Measurements from ENCODE around the gene GPX8. TPM values are rescaled to one million over a fixed set of nuclear protein-coding genes. Genes with fewer than 3 reads are reported as not detected.

GPX8 gene
- total RNA-seq, 1 donor from 2014 or later = 9.5 TPM

- Histone ChIP-seq H3K4me1 (peaks cover 20% of the 10 kb centered on the region), H3K9me3 (no peaks in the 10 kb centered on the region), H3K27me3 (peaks cover 69% of the 10 kb centered on the region), H3K4me3 (peak within 1 kb of the TSS; percentile 41), H3K27ac (no peak within 1 kb of the TSS), H3K36me3 (no peaks in the 10 kb centered on the region)
- intact Hi-C loops (cut with DNase I) = no loop called here
- TF ChIP-seq CTCF (IDR thresholded peaks at IDR 0.05) = no peak
- ATAC-seq (peak; percentile 93), DNase-seq (peak; percentile 79)
Observed at GRCh38 chr5:55172937-55173686, 13.1 kb downstream of the GPX8 start, which contains the start of gene CDC20B. CDC20B (minus strand) TSS chr5:55173177; CDS start chr5:55173000, 177 bp downstream.

- no peak for DNase-seq
- no peak for TF ChIP-seq CTCF (IDR thresholded peaks at IDR 0.05)
- Histone ChIP-seq H3K27ac (no peak overlapping the region), H3K27me3 (peaks cover 74% of the 10 kb centered on the region), H3K9me3 (no peaks in the 10 kb centered on the region), H3K4me1 (peaks cover 20% of the 10 kb centered on the region), H3K36me3 (no peaks in the 10 kb centered on the region), H3K4me3 (peak overlapping the region; percentile 41)
- ATAC-seq = no peak
- intact Hi-C loops (cut with DNase I) = no loop called here
Observed at GRCh38 chr5:55173687-55174230, 13.8 kb downstream of the GPX8 start.

- intact Hi-C loops (cut with DNase I) = no loop called here
- no peak for TF ChIP-seq CTCF (IDR thresholded peaks at IDR 0.05)
- DNase-seq (no peak), ATAC-seq (no peak)
- no peak overlapping the region for H3K4me3 ChIP-seq
- no peaks in the 10 kb centered on the region for H3K9me3 ChIP-seq
- peaks cover 76% of the 10 kb centered on the region for H3K27me3 ChIP-seq
- H3K27ac ChIP-seq = no peak overlapping the region
- no peaks in the 10 kb centered on the region for H3K36me3 ChIP-seq
- peaks cover 20% of the 10 kb centered on the region for H3K4me1 ChIP-seq
Observed at GRCh38 chr5:55175781-55176175, 15.8 kb downstream of the GPX8 start.

- DNase-seq = no peak
- TF ChIP-seq CTCF (IDR thresholded peaks at IDR 0.05) = no peak
- H3K4me1 ChIP-seq = peaks cover 20% of the 10 kb centered on the region
- no peak overlapping the region for H3K27ac ChIP-seq
- intact Hi-C loops (cut with DNase I) = no loop called here
- no peaks in the 10 kb centered on the region for H3K9me3 ChIP-seq
- peaks cover 74% of the 10 kb centered on the region for H3K27me3 ChIP-seq
- peak; percentile 60 for ATAC-seq
- no peaks in the 10 kb centered on the region for H3K36me3 ChIP-seq
- H3K4me3 ChIP-seq = no peak overlapping the region
Observed at GRCh38 chr5:55176176-55176818, 16.3 kb downstream of the GPX8 start.

- DNase-seq (no peak), ATAC-seq (no peak)
- Histone ChIP-seq H3K27ac (no peak overlapping the region), H3K9me3 (no peaks in the 10 kb centered on the region), H3K4me1 (peaks cover 20% of the 10 kb centered on the region), H3K4me3 (no peak overlapping the region), H3K27me3 (peaks cover 75% of the 10 kb centered on the region), H3K36me3 (no peaks in the 10 kb centered on the region)
- no peak for TF ChIP-seq CTCF (IDR thresholded peaks at IDR 0.05)
- intact Hi-C loops (cut with DNase I) = no loop called here
Observed at GRCh38 chr5:55177078-55177477, 17.1 kb downstream of the GPX8 start.
